ENCODE data around the gene PDE7B.

- TF ChIP-seq CTCF (conservative IDR thresholded peaks at IDR 0.05; ENCODE audit: low read depth, low read length) (no peak), EZH2 (IDR thresholded peaks at IDR 0.05; ENCODE audit: borderline replicate concordance, low read depth, low read length, poor library complexity, severe bottlenecking) (no peak)
Measured at GRCh38 chr6:136037876-136038460, 186.5 kb downstream of the PDE7B start.

Data from A673 (cell line).